Right ventricle myocardium inferior (tissue), 1 donor: Measurements from ENCODE around the gene ABTB2. TPM values are rescaled to one million over a fixed set of nuclear protein-coding genes. Genes with fewer than 3 reads are reported as not detected.
A peak's percentile ranks its signal among the peaks of the same experiment; 100 is the strongest.
"Not testable (repeated sequence)": the region's sequence is repeated elsewhere in the genome, so short reads cannot be mapped to it uniquely, and the experiment has no call there.

Source experiments
- ATAC-seq: fragments of 200-7000 bp; cut with Tn5 transposase; one replicate; pipeline ENCODE4 v1.9.1; 2020; ENCODE audit warnings: mild to moderate bottlenecking, moderate library complexity
- DNase-seq: peaks from one replicate; pipeline ENCODE4 v3.0.0; 2021; ENCODE audit errors: missing footprints
- intact Hi-C: fragments of 100-400 bp; cut with DNase I; formaldehyde crosslinking; loops from one replicate; pipeline ENCODE4 v1.11.0; 2022
- total RNA-seq: library from RNA; stranded (reverse); fragmentation: NEBNext Ultra II Directional; extraction: Animal tissue kit (Norgen Biotek cat#: 25700); gene quantifications from one replicate; pipeline ENCODE4 v1.2.1, GENCODE V29; 2021
- donor health status: DM: no; HTN: yes; CAD: no; lungs with severe emphysema.

Gene ABTB2
- total RNA-seq, 1 donor from 2014 or later, result 14.3 TPM

GRCh38 chr11:34260072-34260575, 97.7 kb downstream of the ABTB2 start:
- no peak for ATAC-seq
- no peak for DNase-seq
- intact Hi-C loops, result no loop called here

DNA sequence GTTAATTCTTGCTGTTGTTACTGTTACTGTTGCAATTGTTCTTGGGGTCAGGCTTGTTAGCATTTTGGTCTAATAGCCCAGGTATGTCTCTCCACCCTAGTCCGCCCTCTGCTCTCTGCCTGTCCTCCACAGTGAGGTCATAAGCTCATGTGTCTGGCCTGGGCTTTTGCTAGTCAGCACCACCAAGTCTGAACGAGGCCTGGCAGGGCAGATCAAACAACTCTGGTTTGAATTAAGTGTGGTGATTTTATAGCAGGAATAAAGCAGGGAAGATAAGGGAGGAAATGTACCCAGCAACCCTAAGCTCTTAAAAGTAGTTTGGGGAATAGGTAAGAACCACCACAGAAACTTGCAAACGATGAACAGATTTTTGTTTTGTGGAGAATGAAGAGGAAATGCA, 98.7 kb downstream of the ABTB2 start:
- intact Hi-C loops, result no loop called here
- no peak for ATAC-seq
- no peak for DNase-seq

GRCh38 chr11:34256626-34257025, 101.2 kb downstream of the ABTB2 start:
- intact Hi-C loops, result no loop called here
- ATAC-seq, result peak; percentile 80
- no peak for DNase-seq

DNA sequence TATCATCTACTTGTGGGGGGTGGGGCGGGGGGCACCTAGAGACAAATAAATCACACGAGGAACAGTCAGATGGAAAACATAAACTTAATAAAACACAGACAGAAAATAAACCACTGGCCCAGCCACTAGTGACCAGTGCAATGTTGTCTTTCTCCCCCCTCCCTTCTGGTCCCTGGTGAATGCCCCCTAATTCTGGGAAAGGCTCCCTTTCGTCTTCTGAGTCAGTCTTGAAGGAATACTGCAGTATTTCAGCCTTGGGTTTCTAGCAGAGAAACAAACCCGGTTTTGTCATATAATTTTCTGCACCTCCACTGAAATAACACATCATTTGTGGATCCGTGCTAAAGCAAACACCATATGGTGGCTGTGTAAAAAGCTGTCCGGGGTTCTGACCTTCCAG, 101.7 kb downstream of the ABTB2 start:
- intact Hi-C loops, result no loop called here
- DNase-seq (no peak), ATAC-seq (peak; percentile 78)

- no peak for DNase-seq
- no peak for ATAC-seq
- intact Hi-C loops, result no loop called here
Measured at GRCh38 chr11:34255101-34255500, 102.7 kb downstream of the ABTB2 start.

DNA sequence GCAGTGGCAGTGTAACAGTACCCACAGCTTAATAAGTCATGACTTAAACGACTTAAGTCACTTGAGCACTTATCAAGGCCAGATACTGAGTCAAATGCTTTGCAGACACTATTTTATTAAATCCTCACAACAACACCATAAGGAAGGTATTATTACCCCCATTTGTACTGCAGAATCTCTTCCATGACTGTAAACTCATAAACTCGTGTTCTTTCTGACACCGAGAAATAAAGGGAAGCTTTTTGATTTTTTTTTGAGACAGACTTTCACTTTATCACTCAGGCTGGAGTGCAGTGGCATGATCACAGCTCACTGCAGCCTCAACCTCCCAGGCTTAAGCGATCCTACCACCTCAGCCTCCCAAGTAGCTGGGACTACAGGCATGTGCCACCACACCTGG, 103.8 kb downstream of the ABTB2 start:
- intact Hi-C loops, result no loop called here
- no peak for DNase-seq
- ATAC-seq, result no peak

DNA sequence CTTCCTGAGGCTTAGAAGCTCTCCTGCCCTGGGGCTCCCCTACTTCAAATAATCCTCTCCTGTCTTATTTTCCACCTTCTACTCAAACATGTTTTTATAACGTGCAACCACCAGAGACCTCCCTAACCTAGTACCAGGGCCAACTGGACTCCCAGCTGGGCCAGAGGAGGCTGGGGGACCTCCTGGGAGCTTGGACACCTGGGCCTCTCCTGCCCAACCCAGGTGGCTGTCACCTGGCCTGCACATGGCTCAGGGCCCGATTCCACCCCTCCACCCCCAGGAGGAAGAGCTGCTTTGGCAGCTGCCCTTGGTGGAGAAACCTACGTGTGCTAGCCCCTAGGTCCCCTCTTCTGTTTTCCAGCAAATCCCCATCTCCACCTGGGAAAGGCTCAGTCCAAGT, 105.2 kb downstream of the ABTB2 start:
- ATAC-seq, result no peak
- DNase-seq, result no peak

DNA sequence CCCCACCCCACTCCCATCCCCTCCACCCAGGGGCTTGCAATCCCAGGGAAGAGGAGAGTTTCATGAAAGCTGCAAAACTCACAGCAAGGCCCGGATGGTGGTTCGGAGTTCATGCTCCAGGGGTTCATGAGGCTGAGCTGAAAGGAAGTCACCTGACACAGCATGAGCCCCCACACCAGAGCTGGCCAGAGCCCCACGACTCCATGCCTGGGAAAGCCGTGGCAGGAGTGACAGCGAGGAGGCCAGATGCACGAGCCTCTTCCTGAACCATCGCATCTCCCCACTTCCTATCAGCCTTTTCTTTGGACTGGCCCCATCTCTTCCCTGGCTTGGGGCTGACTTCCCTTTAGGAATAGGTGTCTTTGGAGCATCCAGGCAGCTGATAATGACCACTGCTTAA, 105.8 kb downstream of the ABTB2 start:
- DNase-seq (no peak), ATAC-seq (no peak)
- intact Hi-C loops, result no loop called here

More for the DNA sequence above, 105.2 kb downstream of the ABTB2 start:
- intact Hi-C loops, result no loop called here

DNA sequence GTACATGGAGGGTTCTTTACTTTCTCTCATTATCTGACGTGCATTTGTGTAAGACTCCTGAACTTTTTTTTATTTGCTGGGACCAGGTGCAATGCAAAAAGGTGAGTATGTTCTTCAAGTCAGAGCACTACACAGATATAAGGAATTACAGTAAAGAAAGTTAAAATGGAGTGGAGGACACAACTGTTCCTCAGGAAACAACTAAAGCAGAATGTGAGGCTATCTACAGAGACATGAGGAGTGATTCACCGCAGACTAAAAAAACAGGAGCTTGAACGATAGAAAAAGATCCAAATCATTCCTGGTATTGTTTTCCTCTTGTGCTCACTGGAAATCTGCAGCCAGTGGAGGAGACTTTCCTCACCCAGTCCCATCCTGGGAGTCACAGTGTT, 106.2 kb downstream of the ABTB2 start:
- no peak for ATAC-seq
- intact Hi-C loops, result no loop called here
- DNase-seq, result no peak

DNA sequence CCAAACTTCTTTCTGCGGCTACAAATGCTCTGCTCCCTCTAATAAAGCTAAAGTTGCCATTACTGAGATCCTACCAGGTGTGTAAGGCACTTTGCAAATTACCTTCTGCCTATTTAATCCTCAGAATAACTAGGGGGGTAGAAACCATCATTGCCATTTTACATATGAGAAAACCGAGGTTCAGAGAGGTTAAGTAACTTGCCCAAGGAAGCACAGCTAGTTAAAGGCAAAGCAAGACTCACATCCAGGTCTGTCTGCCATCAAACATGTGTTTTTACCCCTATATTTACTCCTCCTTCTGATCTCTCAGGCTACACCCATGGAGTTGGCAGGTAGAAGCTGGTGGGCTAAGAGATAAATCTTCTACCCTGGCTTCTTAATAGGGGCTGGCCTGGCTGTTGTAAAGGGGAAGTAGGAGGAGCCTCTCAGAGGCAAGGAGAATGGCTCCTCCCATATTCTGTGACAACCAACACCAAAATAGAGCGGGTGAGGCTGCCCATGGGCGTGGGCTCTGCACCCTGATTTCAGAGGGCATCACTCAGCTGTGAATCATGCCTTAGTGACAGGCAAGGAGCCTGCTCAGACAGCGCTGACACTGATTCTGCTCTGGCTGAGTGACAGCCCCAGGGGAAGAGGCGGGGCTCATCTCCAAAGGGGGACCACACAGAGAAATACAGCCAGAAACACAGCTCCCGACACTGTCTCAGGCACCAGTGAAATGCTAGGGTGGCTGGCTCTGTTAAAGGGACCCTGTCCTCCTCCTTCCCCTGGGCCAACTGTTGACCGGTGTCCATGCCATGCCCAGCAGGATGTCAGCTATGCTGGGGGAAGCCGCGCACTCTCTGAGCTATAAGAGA, 106.8 kb downstream of the ABTB2 start:
- intact Hi-C loops, result no loop called here

DNA sequence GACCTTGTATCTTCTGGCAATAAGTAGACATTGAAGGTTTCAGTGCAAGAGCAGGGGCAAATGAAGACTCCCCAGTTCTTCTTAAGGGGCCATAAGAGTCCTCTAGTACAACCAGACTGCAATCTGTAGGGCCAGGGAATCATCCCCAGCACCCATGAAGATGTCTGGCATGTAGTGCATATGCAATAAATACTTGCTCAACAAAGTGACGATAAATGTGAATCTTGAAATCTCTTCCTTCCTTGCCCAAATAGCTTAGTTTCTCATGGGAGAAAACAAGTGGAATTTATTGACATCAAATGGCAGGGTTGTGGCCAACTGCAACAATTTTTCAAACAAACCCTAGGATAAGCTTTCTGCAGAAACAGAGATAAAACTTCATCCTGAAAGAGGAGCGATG, 107.6 kb downstream of the ABTB2 start:
- no peak for DNase-seq
- no peak for ATAC-seq
- intact Hi-C loops, result no loop called here

More for the DNA sequence above, 106.8 kb downstream of the ABTB2 start:
- ATAC-seq (peak; percentile 80), DNase-seq (no peak)

DNA sequence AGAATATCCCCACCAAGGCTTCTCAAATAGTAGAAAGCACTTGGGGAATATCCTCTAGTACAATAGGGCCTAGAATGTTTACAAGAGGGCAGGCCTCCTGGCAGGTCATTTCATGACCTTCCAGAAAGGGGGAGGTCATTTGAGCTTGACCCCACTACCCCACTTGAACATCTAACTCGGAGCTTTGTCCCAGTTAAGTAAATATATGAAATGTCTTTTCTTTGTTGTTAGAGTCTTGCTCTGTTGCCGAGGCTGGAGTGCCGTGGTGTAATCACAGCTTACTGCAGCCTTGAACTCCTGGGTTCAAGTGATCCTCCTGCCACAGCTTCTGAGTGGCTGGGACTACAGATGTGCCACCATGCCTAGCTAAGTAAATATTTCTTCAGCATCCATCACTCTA, 108.4 kb downstream of the ABTB2 start:
- intact Hi-C loops, result no loop called here
- ATAC-seq (no peak), DNase-seq (no peak)

DNA sequence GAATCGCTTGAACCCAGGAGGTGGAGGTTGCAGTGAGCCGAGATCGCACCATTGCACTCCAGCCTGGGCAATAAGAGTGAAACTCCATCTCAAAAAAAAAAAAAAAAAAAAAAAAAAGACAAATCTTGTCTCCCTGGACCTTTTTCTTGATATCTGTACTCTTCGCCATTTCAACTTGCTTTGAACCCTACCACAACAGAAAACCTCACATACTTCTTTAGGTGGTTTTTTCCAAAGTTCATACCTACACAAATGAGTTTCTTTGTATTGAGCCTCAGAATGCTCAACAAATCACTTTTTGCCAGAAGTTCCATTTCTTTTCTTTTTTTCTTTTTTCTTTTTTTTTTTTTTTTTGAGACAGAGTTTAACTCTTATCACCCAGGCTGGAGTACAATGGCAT, 111.3 kb downstream of the ABTB2 start:
- ATAC-seq, DNase-seq, intact Hi-C loops: not testable (repeated sequence)

GRCh38 chr11:34245041-34245440, 112.8 kb downstream of the ABTB2 start:
- intact Hi-C loops, result no loop called here
- ATAC-seq (no peak), DNase-seq (no peak)

GRCh38 chr11:34243600-34244464, 114.0 kb downstream of the ABTB2 start:
- ATAC-seq (peak; percentile 24), DNase-seq (no peak)
- intact Hi-C loops, result no loop called here

- ATAC-seq (peak; percentile 32), DNase-seq (no peak)
- intact Hi-C loops, result no loop called here
Measured at GRCh38 chr11:34242037-34242625, 115.7 kb downstream of the ABTB2 start.

- intact Hi-C loops, result no loop called here
- ATAC-seq, result no peak
- DNase-seq, result no peak
Measured at GRCh38 chr11:34240150-34240494, 117.7 kb downstream of the ABTB2 start.

DNA sequence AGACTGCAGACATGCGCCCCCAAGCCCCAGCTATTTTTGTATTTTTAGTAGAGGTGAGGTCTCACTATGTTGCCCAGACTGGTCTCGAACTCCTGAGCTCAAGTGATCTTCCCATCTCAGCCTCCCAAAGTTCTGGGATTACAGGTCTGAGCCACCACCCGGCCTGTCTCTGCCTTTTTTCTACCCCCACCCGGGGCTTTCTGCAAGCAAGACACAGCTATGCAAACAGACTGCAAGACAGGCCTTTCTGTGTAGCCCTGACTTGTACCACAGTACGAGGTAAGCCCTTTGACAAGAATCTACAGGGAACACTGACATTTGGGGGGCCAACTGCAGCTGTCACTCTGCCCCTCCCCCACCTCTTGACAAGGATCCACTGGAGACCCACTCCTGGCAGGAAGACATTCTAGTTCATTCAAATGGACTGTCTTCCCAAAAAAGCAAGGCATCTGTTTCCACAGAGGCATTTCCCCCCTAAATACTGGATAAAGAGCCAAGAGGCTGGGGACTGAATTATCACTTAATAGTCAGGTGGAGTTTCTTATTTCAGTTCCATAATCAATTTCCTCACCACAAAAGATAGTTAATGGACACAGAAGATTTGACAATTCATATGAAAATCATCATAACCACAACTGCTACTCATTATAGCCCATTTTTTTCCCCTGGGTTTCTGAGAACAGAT, 118.2 kb downstream of the ABTB2 start:
- ATAC-seq (no peak), DNase-seq (no peak)
- intact Hi-C loops, result no loop called here

- intact Hi-C loops, result no loop called here
- no peak for ATAC-seq
Measured at GRCh38 chr11:34238966-34239365, 118.8 kb downstream of the ABTB2 start.

More at GRCh38 chr11:34238966-34239365, 118.8 kb downstream of the ABTB2 start:
- no peak for DNase-seq
